HG02981 (cell line): ENCODE data around the gene B3GALNT1.

Experiments
- ATAC-seq: cut with Tn5 transposase; IDR thresholded peaks from one replicate; pipeline ENCODE4 v1.9.1; 2021; ENCODE audit warnings: mild to moderate bottlenecking, moderate library complexity; ENCODE audit not compliant: unreplicated experiment

B3GALNT1 gene

GRCh38 chr3:161104561-161105551, at the start of gene B3GALNT1:
TSS of gene B3GALNT1 (minus strand) at chr3:161105349. CDS start at chr3:161086754, 18,595 bp downstream.
- ATAC-seq = peak; percentile 73

GRCh38 chr3:161153480-161153879, 48.3 kb upstream of the B3GALNT1 start:
- ATAC-seq = no peak

- no peak for ATAC-seq
Measured at GRCh38 chr3:161150001-161150525, 44.9 kb upstream of the B3GALNT1 start.

- no peak for ATAC-seq
Measured at GRCh38 chr3:161149529-161149928, 44.4 kb upstream of the B3GALNT1 start.

- ATAC-seq = no peak
Measured at GRCh38 chr3:161148832-161149475, 43.8 kb upstream of the B3GALNT1 start.

- ATAC-seq = no peak
Measured at GRCh38 chr3:161142486-161142885, 37.3 kb upstream of the B3GALNT1 start.

- no peak for ATAC-seq
Measured at GRCh38 chr3:161139686-161140085, 34.5 kb upstream of the B3GALNT1 start.

- no peak for ATAC-seq
Measured at GRCh38 chr3:161137260-161137659, 32.1 kb upstream of the B3GALNT1 start.

GRCh38 chr3:161132391-161132790, 27.2 kb upstream of the B3GALNT1 start:
- no peak for ATAC-seq

- ATAC-seq = no peak
Measured at GRCh38 chr3:161126495-161126894, 21.3 kb upstream of the B3GALNT1 start.

GRCh38 chr3:161117646-161118045, 12.5 kb upstream of the B3GALNT1 start:
- ATAC-seq = no peak

- ATAC-seq = no peak
Measured at GRCh38 chr3:161108840-161109239, 3.7 kb upstream of the B3GALNT1 start.

- no peak for ATAC-seq
Measured at GRCh38 chr3:161107311-161107710, 2.2 kb upstream of the B3GALNT1 start.

GRCh38 chr3:161103776-161104385, 1.3 kb downstream of the B3GALNT1 start:
- ATAC-seq = no peak

GRCh38 chr3:161101609-161102008, 3.5 kb downstream of the B3GALNT1 start:
- ATAC-seq = no peak

GRCh38 chr3:161100994-161101393, 4.2 kb downstream of the B3GALNT1 start:
- ATAC-seq = no peak

- ATAC-seq = no peak
Measured at GRCh38 chr3:161096771-161097367, 8.3 kb downstream of the B3GALNT1 start.

GRCh38 chr3:161093895-161094294, 11.3 kb downstream of the B3GALNT1 start:
- no peak for ATAC-seq

- ATAC-seq = no peak
Measured at GRCh38 chr3:161084277-161084676, 20.9 kb downstream of the B3GALNT1 start.

- no peak for ATAC-seq
Measured at GRCh38 chr3:161083131-161083530, 22.0 kb downstream of the B3GALNT1 start.

GRCh38 chr3:161082063-161082462, 23.1 kb downstream of the B3GALNT1 start:
- peak; percentile 18 for ATAC-seq
